Measurements from ENCODE around the gene GRAMD1A. TPM values are rescaled to one million over a fixed set of nuclear protein-coding genes. Genes with fewer than 3 reads are reported as not detected.
A peak's percentile ranks its signal among the peaks of the same experiment; 100 is the strongest.

Gene GRAMD1A
- total RNA-seq (2014; rRNA removed; shearing (Covaris generic); ENCODE audit: low replicate concordance): 45.2 and 76.4 TPM in 2 replicates

- no peaks in the 10 kb centered on the region for H3K9me2 ChIP-seq (replicated peaks; ENCODE audit: insufficient read depth, low read length)
- H3K27ac ChIP-seq (ENCODE audit: low read length): peak within 1 kb of the TSS; percentile 82
- peak within 1 kb of the TSS; percentile 71 for H3K4me3 ChIP-seq (ENCODE audit: low read length)
- peak; percentile 90 for DNase-seq
- H4K20me1 ChIP-seq (ENCODE audit: insufficient read depth, low read depth, low read length): peaks cover 25% of the 10 kb centered on the region
- peak within 1 kb of the TSS; percentile 77; the same call in 1 of the 2 replicates for H2AFZ ChIP-seq (ENCODE audit: low read length)
- peaks cover 7% of the 10 kb centered on the region; the same call in 1 of the 2 replicates for H3K36me3 ChIP-seq (ENCODE audit: insufficient read depth, low read length)
- no peaks in the 10 kb centered on the region for H3K27me3 ChIP-seq (ENCODE audit: low read length)
- peak within 1 kb of the TSS; percentile 99 for H3K9ac ChIP-seq (ENCODE audit: low read length)
- peak within 1 kb of the TSS; percentile 69 for H3K4me2 ChIP-seq (ENCODE audit: low read depth, low read length, poor library complexity, severe bottlenecking)
- H3K79me2 ChIP-seq (ENCODE audit: low read length): peaks cover 48% of the 10 kb centered on the region
- H3K9me3 ChIP-seq (ENCODE audit: low read length): no peaks in the 10 kb centered on the region
- H3K4me1 ChIP-seq (ENCODE audit: low read length): peaks cover 36% of the 10 kb centered on the region
Observed at GRCh38 chr19:34999498-35000337, at the start of gene GRAMD1A. Gene GRAMD1A, plus strand, starts transcription at chr19:35000323. Its CDS starts 156 bp downstream, at chr19:35000479.

GRCh38 chr19:34953092-34953491 is 47.0 kb upstream of the GRAMD1A start:
- Histone ChIP-seq H3K27ac (ENCODE audit: low read length) (no peak overlapping the region), H3K4me3 (ENCODE audit: low read length) (no peak overlapping the region), H3K79me2 (ENCODE audit: low read length) (no peaks in the 10 kb centered on the region), H3K36me3 (ENCODE audit: insufficient read depth, low read length) (peaks cover 19% of the 10 kb centered on the region), H3K9me3 (ENCODE audit: low read length) (peaks cover 46% of the 10 kb centered on the region), H2AFZ (ENCODE audit: low read length) (no peak overlapping the region), H3K9ac (ENCODE audit: low read length) (no peak overlapping the region), H3K4me2 (ENCODE audit: low read depth, low read length, poor library complexity, severe bottlenecking) (no peak overlapping the region), H3K27me3 (ENCODE audit: low read length) (no peaks in the 10 kb centered on the region), H4K20me1 (ENCODE audit: insufficient read depth, low read depth, low read length) (no peaks in the 10 kb centered on the region), H3K9me2 (replicated peaks; ENCODE audit: insufficient read depth, low read length) (no peaks in the 10 kb centered on the region), H3K4me1 (ENCODE audit: low read length) (no peaks in the 10 kb centered on the region)
- DNase-seq: no peak

GRCh38 chr19:34957830-34958751 is 42.0 kb upstream of the GRAMD1A start:
- H4K20me1 ChIP-seq (ENCODE audit: insufficient read depth, low read depth, low read length): no peaks in the 10 kb centered on the region
- H3K79me2 ChIP-seq (ENCODE audit: low read length): peaks cover 18% of the 10 kb centered on the region
- H3K9me3 ChIP-seq (ENCODE audit: low read length): peaks cover 45% of the 10 kb centered on the region
- no peaks in the 10 kb centered on the region for H3K9me2 ChIP-seq (replicated peaks; ENCODE audit: insufficient read depth, low read length)
- peaks cover 13% of the 10 kb centered on the region for H3K4me1 ChIP-seq (ENCODE audit: low read length)
- peak overlapping the region; percentile 25; the same call in 1 of the 2 replicates for H3K4me3 ChIP-seq (ENCODE audit: low read length)
- DNase-seq: no peak
- H2AFZ ChIP-seq (ENCODE audit: low read length): no peak overlapping the region
- peaks cover 42% of the 10 kb centered on the region for H3K36me3 ChIP-seq (ENCODE audit: insufficient read depth, low read length)
- H3K4me2 ChIP-seq (ENCODE audit: low read depth, low read length, poor library complexity, severe bottlenecking): no peak overlapping the region
- no peak overlapping the region for H3K27ac ChIP-seq (ENCODE audit: low read length)
- H3K27me3 ChIP-seq (ENCODE audit: low read length): no peaks in the 10 kb centered on the region
- no peak overlapping the region for H3K9ac ChIP-seq (ENCODE audit: low read length)

GRCh38 chr19:34959021-34959420 is 41.1 kb upstream of the GRAMD1A start:
- Histone ChIP-seq H3K4me1 (ENCODE audit: low read length) (peaks cover 17% of the 10 kb centered on the region), H3K9me2 (replicated peaks; ENCODE audit: insufficient read depth, low read length) (no peaks in the 10 kb centered on the region), H2AFZ (ENCODE audit: low read length) (no peak overlapping the region), H3K79me2 (ENCODE audit: low read length) (peaks cover 22% of the 10 kb centered on the region), H3K27ac (ENCODE audit: low read length) (no peak overlapping the region), H3K4me3 (ENCODE audit: low read length) (0 out of 2 replicates have a peak overlapping the region, but pooled peaks have one; percentile 11), H3K4me2 (ENCODE audit: low read depth, low read length, poor library complexity, severe bottlenecking) (no peak overlapping the region), H3K27me3 (ENCODE audit: low read length) (no peaks in the 10 kb centered on the region), H3K9ac (ENCODE audit: low read length) (no peak overlapping the region), H3K9me3 (ENCODE audit: low read length) (peaks cover 41% of the 10 kb centered on the region), H3K36me3 (ENCODE audit: insufficient read depth, low read length) (peaks cover 42% of the 10 kb centered on the region), H4K20me1 (ENCODE audit: insufficient read depth, low read depth, low read length) (no peaks in the 10 kb centered on the region)
- DNase-seq: no peak

- H3K79me2 ChIP-seq (ENCODE audit: low read length): peaks cover 22% of the 10 kb centered on the region
- no peak for DNase-seq
- no peak overlapping the region for H3K9ac ChIP-seq (ENCODE audit: low read length)
- H3K4me1 ChIP-seq (ENCODE audit: low read length): peaks cover 20% of the 10 kb centered on the region
- H3K9me2 ChIP-seq (replicated peaks; ENCODE audit: insufficient read depth, low read length): no peaks in the 10 kb centered on the region
- peaks cover 42% of the 10 kb centered on the region for H3K36me3 ChIP-seq (ENCODE audit: insufficient read depth, low read length)
- no peaks in the 10 kb centered on the region for H4K20me1 ChIP-seq (ENCODE audit: insufficient read depth, low read depth, low read length)
- H3K4me3 ChIP-seq (ENCODE audit: low read length): no peak overlapping the region
- no peak overlapping the region for H3K4me2 ChIP-seq (ENCODE audit: low read depth, low read length, poor library complexity, severe bottlenecking)
- peaks cover 38% of the 10 kb centered on the region for H3K9me3 ChIP-seq (ENCODE audit: low read length)
- H2AFZ ChIP-seq (ENCODE audit: low read length): no peak overlapping the region
- no peak overlapping the region for H3K27ac ChIP-seq (ENCODE audit: low read length)
- H3K27me3 ChIP-seq (ENCODE audit: low read length): no peaks in the 10 kb centered on the region
Observed at GRCh38 chr19:34960103-34960805, 39.9 kb upstream of the GRAMD1A start.

GRCh38 chr19:34960940-34961679 is 39.0 kb upstream of the GRAMD1A start:
- no peak for DNase-seq
- no peaks in the 10 kb centered on the region for H3K27me3 ChIP-seq (ENCODE audit: low read length)
- peaks cover 38% of the 10 kb centered on the region for H3K9me3 ChIP-seq (ENCODE audit: low read length)
- H3K9ac ChIP-seq (ENCODE audit: low read length): no peak overlapping the region
- H3K27ac ChIP-seq (ENCODE audit: low read length): no peak overlapping the region
- H2AFZ ChIP-seq (ENCODE audit: low read length): no peak overlapping the region
- no peaks in the 10 kb centered on the region for H3K9me2 ChIP-seq (replicated peaks; ENCODE audit: insufficient read depth, low read length)
- peaks cover 22% of the 10 kb centered on the region for H3K79me2 ChIP-seq (ENCODE audit: low read length)
- H3K4me3 ChIP-seq (ENCODE audit: low read length): no peak overlapping the region
- H3K36me3 ChIP-seq (ENCODE audit: insufficient read depth, low read length): peaks cover 42% of the 10 kb centered on the region
- peaks cover 20% of the 10 kb centered on the region for H3K4me1 ChIP-seq (ENCODE audit: low read length)
- no peaks in the 10 kb centered on the region for H4K20me1 ChIP-seq (ENCODE audit: insufficient read depth, low read depth, low read length)
- no peak overlapping the region for H3K4me2 ChIP-seq (ENCODE audit: low read depth, low read length, poor library complexity, severe bottlenecking)
